ENCODE measurements around the gene POU2F1.

POU2F1 gene

DNA sequence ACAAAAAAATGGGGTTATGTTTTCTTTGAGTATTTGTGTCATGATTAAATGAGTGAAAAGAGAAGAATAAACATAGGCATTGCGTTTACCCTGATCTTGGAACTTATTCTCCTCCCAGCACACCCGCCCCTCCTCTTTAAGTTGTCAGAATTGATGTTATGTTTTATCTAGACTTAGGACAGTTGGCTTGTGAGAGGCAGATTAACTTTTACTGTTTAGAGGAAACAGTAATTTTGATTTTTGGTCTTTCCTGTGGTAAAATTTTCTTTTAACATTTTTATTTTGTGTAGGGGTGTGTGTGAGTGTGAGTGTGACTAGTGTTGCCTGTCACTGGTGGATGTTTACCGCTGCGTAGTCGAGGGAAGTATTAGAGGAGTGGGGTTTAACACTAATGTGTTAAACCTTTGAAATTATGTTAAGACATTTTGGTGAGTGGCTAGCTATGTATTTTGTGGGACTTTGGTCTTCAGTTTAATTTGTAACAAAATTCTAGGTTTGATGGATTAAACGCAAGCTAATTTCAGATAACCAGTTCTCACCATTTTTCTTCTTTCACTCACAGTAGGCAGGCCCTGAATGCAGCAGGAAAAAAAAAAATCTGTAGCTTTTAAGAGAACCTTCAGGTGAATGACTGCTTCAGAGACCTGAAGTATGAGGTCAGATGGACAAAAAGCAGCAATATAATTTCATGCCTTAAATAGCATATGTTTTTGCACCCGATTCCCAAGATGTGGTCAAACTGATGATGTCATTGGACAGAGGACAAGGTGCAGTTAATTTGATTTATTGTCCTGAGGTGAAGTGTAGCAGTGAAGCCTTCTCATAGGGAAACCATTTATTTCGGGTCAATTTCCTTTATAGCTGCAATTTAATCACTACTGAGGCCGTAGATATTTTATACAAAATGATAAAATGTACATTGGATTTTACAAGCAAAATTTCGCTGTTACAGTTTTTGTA is 2.7 kb downstream of the POU2F1 start (continued):
- no peak; the same call in 1 of the 2 replicates for TF ChIP-seq ZNF664 (tag by site-specific recombination; IDR thresholded peaks at IDR 0.05)
- TF ChIP-seq ZNF707 (tag by site-specific recombination; IDR thresholded peaks at IDR 0.05): no peak
- TF ChIP-seq ZNF596 (tag by site-specific recombination; IDR thresholded peaks at IDR 0.05): no peak; the same call in 1 of the 2 replicates
- TF ChIP-seq ZNF423 (tag by site-specific recombination; IDR thresholded peaks at IDR 0.05): no peak
- TF ChIP-seq ZBTB8A (tag by site-specific recombination; IDR thresholded peaks at IDR 0.05): no peak; the same call in none of the 2 replicates
- no peak for TF ChIP-seq ZNF37A (tag by site-specific recombination; IDR thresholded peaks at IDR 0.05)
- TF ChIP-seq ZNF558 (tag by site-specific recombination; IDR thresholded peaks at IDR 0.05): 0 out of 2 replicates have a peak, but pooled peaks have one; percentile 21
- no peak for TF ChIP-seq TCF7L2 (IDR thresholded peaks at IDR 0.05; ENCODE audit: borderline replicate concordance, low read depth, low read length)
- no peak for TF ChIP-seq ZNF670 (tag by site-specific recombination; IDR thresholded peaks at IDR 0.05; ENCODE audit: low read depth)
- no peak for TF ChIP-seq ZNF248 (tag by site-specific recombination; IDR thresholded peaks at IDR 0.05)
- no peak for TF ChIP-seq MYNN (tag by site-specific recombination; IDR thresholded peaks at IDR 0.05; ENCODE audit: borderline replicate concordance)
- peak; percentile 95 for TF ChIP-seq ZNF362 (tag by site-specific recombination; IDR thresholded peaks at IDR 0.05)
- TF ChIP-seq ZSCAN16 (tag by site-specific recombination; IDR thresholded peaks at IDR 0.05): no peak
- TF ChIP-seq YY1 (tag by site-specific recombination; IDR thresholded peaks at IDR 0.05): no peak
- peak; percentile 85; the same call in 1 of the 2 replicates for TF ChIP-seq ZNF10 (tag by site-specific recombination; IDR thresholded peaks at IDR 0.05)
- TF ChIP-seq ZNF571 (tag by site-specific recombination; IDR thresholded peaks at IDR 0.05): no peak
- no peak for TF ChIP-seq ZNF48 (tag by site-specific recombination; IDR thresholded peaks at IDR 0.05)
- no peak for TF ChIP-seq ZNF624 (tag by site-specific recombination; IDR thresholded peaks at IDR 0.05)
- no peak for TF ChIP-seq ZBTB48 (tag by site-specific recombination; IDR thresholded peaks at IDR 0.05)
- 0 out of 2 replicates have a peak, but pooled peaks have one; percentile 22 for TF ChIP-seq SCRT2 (tag by site-specific recombination; IDR thresholded peaks at IDR 0.05)
- TF ChIP-seq ZNF510 (tag by site-specific recombination; IDR thresholded peaks at IDR 0.05; ENCODE audit: insufficient replicate concordance): no peak
- TF ChIP-seq ZNF777 (tag by site-specific recombination; IDR thresholded peaks at IDR 0.05; ENCODE audit: borderline replicate concordance): no peak
- no peak for TF ChIP-seq ZNF830 (tag by site-specific recombination; IDR thresholded peaks at IDR 0.05; ENCODE audit: low read depth)
- TF ChIP-seq ZNF843 (tag by site-specific recombination; IDR thresholded peaks at IDR 0.05): peak; percentile 92; the same call in 1 of the 2 replicates
- TF ChIP-seq SP7 (tag by site-specific recombination; IDR thresholded peaks at IDR 0.05): peak; percentile 98
- no peak for TF ChIP-seq ZNF416 (tag by site-specific recombination; IDR thresholded peaks at IDR 0.05)
- no peak for TF ChIP-seq ZNF292 (tag by site-specific recombination; IDR thresholded peaks at IDR 0.05; ENCODE audit: borderline replicate concordance, low read depth)
- no peak for TF ChIP-seq EGR2 (tag by site-specific recombination; IDR thresholded peaks at IDR 0.05; ENCODE audit: low read depth)
- no peak for TF ChIP-seq ZNF341 (tag by site-specific recombination; IDR thresholded peaks at IDR 0.05; ENCODE audit: low read depth)
- no peak for TF ChIP-seq ZNF155 (tag by site-specific recombination; IDR thresholded peaks at IDR 0.05)
- TF ChIP-seq ZNF585B (tag by site-specific recombination; IDR thresholded peaks at IDR 0.05): no peak
- 0 out of 2 replicates have a peak, but pooled peaks have one; percentile 36 for TF ChIP-seq WT1 (tag by site-specific recombination; IDR thresholded peaks at IDR 0.05)
- TF ChIP-seq ZNF280D (tag by site-specific recombination; IDR thresholded peaks at IDR 0.05): no peak
- no peak for TF ChIP-seq ZFHX2 (tag by site-specific recombination; conservative IDR thresholded peaks at IDR 0.05)
- TF ChIP-seq, protein P1, sequence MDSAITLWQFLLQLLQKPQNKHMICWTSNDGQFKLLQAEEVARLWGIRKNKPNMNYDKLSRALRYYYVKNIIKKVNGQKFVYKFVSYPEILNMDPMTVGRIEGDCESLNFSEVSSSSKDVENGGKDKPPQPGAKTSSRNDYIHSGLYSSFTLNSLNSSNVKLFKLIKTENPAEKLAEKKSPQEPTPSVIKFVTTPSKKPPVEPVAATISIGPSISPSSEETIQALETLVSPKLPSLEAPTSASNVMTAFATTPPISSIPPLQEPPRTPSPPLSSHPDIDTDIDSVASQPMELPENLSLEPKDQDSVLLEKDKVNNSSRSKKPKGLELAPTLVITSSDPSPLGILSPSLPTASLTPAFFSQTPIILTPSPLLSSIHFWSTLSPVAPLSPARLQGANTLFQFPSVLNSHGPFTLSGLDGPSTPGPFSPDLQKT (IDR thresholded peaks at IDR 0.05; ENCODE audit: borderline replicate concordance, low read depth, low read length): no peak

Data from HEK293 (cell line).